ENCODE results near the gene ANO10. TPM values are rescaled to one million over a fixed set of nuclear protein-coding genes. Genes with fewer than 3 reads are reported as not detected.
"Not testable (repeated sequence)": the region's sequence is repeated elsewhere in the genome, so short reads cannot be mapped to it uniquely, and the experiment has no call there.

Gene ANO10
- total RNA-seq, 1 donor from 2014 or later = 8.4 TPM

- intact Hi-C loops (cut with micrococcal nuclease) = loop anchor here (2.0 kb wide), 2 partner anchors 83 to 273 kb away; partner anchors contain the start of gene POMGNT2
These were observed 242.5 kb downstream of the ANO10 start for GRCh38 chr3:43379343-43379742.

- intact Hi-C loops (cut with micrococcal nuclease) = loop anchor here (1.0 to 2.0 kb wide), 10 partner anchors 11 to 417 kb away; partner anchors contain the start of gene POMGNT2
These were observed 243.5 kb downstream of the ANO10 start for GRCh38 chr3:43378066-43378935.

GRCh38 chr3:43373560-43373928 is 248.3 kb downstream of the ANO10 start:
- intact Hi-C loops (cut with micrococcal nuclease) = no loop called here

- intact Hi-C loops (cut with micrococcal nuclease) = no loop called here
These were observed 248.8 kb downstream of the ANO10 start for GRCh38 chr3:43372809-43373559.

- intact Hi-C loops (cut with micrococcal nuclease) = no loop called here
These were observed 249.6 kb downstream of the ANO10 start for GRCh38 chr3:43372007-43372740.

- intact Hi-C loops (cut with micrococcal nuclease) = no loop called here
These were observed 250.3 kb downstream of the ANO10 start for GRCh38 chr3:43371494-43371893.

GRCh38 chr3:43370293-43370980 is 251.4 kb downstream of the ANO10 start:
- intact Hi-C loops (cut with micrococcal nuclease) = no loop called here

GRCh38 chr3:43369404-43370292 is 252.2 kb downstream of the ANO10 start:
- intact Hi-C loops (cut with micrococcal nuclease) = no loop called here

GRCh38 chr3:43366885-43367284 is 254.9 kb downstream of the ANO10 start:
- intact Hi-C loops (cut with micrococcal nuclease) = no loop called here

GRCh38 chr3:43366481-43366880 is 255.3 kb downstream of the ANO10 start:
- intact Hi-C loops (cut with micrococcal nuclease) = no loop called here

GRCh38 chr3:43365601-43366305 is 256.1 kb downstream of the ANO10 start:
- intact Hi-C loops (cut with micrococcal nuclease) = no loop called here

GRCh38 chr3:43364926-43365325 is 256.9 kb downstream of the ANO10 start:
- intact Hi-C loops (cut with micrococcal nuclease) = no loop called here

GRCh38 chr3:43364494-43364893 is 257.3 kb downstream of the ANO10 start:
- intact Hi-C loops (cut with micrococcal nuclease) = no loop called here

GRCh38 chr3:43363621-43364266 is 258.1 kb downstream of the ANO10 start:
- intact Hi-C loops (cut with micrococcal nuclease) = no loop called here

- intact Hi-C loops (cut with micrococcal nuclease) = no loop called here
These were observed 258.9 kb downstream of the ANO10 start for GRCh38 chr3:43362961-43363360.

- intact Hi-C loops (cut with micrococcal nuclease) = no loop called here
These were observed 259.6 kb downstream of the ANO10 start for GRCh38 chr3:43362183-43362582.

- intact Hi-C loops (cut with micrococcal nuclease) = no loop called here
These were observed 260.7 kb downstream of the ANO10 start for GRCh38 chr3:43361077-43361476.

- intact Hi-C loops (cut with micrococcal nuclease) = not testable (repeated sequence)
These were observed 265.8 kb downstream of the ANO10 start for GRCh38 chr3:43356033-43356432.
